WTC11 (cell line): ENCODE data around the gene MAP3K12.

Experiments
- E2F1 ChIP-seq: sonication (generic); formaldehyde crosslinking; IDR thresholded peaks from 2 replicates; pipeline ENCODE4 v1.8.0; 2022; ENCODE audit warnings: mild to moderate bottlenecking, missing genetic modification reagents
- ESRRA ChIP-seq: sonication (generic); formaldehyde crosslinking; IDR thresholded peaks from 2 replicates; pipeline ENCODE4 v1.8.1; 2022; ENCODE audit warnings: mild to moderate bottlenecking, missing genetic modification reagents, borderline replicate concordance
- FOXP1 ChIP-seq: sonication (generic); formaldehyde crosslinking; IDR thresholded peaks from 2 replicates; pipeline ENCODE4 v1.8.0; 2022; ENCODE audit warnings: missing genetic modification reagents, mild to moderate bottlenecking, moderate library complexity, borderline replicate concordance
- MAX ChIP-seq: sonication (generic); formaldehyde crosslinking; IDR thresholded peaks from 2 replicates; pipeline ENCODE4 v1.8.0; 2022; ENCODE audit warnings: mild to moderate bottlenecking, missing genetic modification reagents
- TF ChIP-seq, protein P1 (sequence below): sonication (generic); formaldehyde crosslinking; IDR thresholded peaks from 2 replicates; pipeline ENCODE4 v1.8.1; 2023; ENCODE audit warnings: mild to moderate bottlenecking, missing genetic modification reagents, moderate library complexity
- TF ChIP-seq, protein P2 (sequence below): fragments of 200-600 bp; IDR thresholded peaks from 2 replicates; pipeline ENCODE4 v1.8.0; 2022; ENCODE audit warnings: antibody characterized with exemption
- TF ChIP-seq, protein P3 (sequence below): sonication (generic); formaldehyde crosslinking; conservative IDR thresholded peaks from 2 replicates; pipeline ENCODE4 v1.8.1; 2022; ENCODE audit warnings: mild to moderate bottlenecking, missing genetic modification reagents
- TF ChIP-seq, protein P4 (sequence below): sonication (generic); formaldehyde crosslinking; IDR thresholded peaks from 2 replicates; pipeline ENCODE4 v1.8.0; 2022; ENCODE audit warnings: mild to moderate bottlenecking, missing genetic modification reagents

- TF ChIP-seq FOXP1 (CRISPR knock-in tag): no peak
- no peak for TF ChIP-seq MAX (CRISPR knock-in tag)
- TF ChIP-seq, protein P1, sequence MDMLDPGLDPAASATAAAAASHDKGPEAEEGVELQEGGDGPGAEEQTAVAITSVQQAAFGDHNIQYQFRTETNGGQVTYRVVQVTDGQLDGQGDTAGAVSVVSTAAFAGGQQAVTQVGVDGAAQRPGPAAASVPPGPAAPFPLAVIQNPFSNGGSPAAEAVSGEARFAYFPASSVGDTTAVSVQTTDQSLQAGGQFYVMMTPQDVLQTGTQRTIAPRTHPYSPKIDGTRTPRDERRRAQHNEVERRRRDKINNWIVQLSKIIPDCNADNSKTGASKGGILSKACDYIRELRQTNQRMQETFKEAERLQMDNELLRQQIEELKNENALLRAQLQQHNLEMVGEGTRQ (CRISPR knock-in tag): no peak
- no peak for TF ChIP-seq E2F1 (CRISPR knock-in tag)
- TF ChIP-seq, protein P2, sequence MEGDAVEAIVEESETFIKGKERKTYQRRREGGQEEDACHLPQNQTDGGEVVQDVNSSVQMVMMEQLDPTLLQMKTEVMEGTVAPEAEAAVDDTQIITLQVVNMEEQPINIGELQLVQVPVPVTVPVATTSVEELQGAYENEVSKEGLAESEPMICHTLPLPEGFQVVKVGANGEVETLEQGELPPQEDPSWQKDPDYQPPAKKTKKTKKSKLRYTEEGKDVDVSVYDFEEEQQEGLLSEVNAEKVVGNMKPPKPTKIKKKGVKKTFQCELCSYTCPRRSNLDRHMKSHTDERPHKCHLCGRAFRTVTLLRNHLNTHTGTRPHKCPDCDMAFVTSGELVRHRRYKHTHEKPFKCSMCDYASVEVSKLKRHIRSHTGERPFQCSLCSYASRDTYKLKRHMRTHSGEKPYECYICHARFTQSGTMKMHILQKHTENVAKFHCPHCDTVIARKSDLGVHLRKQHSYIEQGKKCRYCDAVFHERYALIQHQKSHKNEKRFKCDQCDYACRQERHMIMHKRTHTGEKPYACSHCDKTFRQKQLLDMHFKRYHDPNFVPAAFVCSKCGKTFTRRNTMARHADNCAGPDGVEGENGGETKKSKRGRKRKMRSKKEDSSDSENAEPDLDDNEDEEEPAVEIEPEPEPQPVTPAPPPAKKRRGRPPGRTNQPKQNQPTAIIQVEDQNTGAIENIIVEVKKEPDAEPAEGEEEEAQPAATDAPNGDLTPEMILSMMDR: peak; percentile 27; the same call in 1 of the 2 replicates
- TF ChIP-seq, protein P3, sequence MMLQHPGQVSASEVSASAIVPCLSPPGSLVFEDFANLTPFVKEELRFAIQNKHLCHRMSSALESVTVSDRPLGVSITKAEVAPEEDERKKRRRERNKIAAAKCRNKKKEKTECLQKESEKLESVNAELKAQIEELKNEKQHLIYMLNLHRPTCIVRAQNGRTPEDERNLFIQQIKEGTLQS (CRISPR knock-in tag): no peak
- TF ChIP-seq, protein P4, sequence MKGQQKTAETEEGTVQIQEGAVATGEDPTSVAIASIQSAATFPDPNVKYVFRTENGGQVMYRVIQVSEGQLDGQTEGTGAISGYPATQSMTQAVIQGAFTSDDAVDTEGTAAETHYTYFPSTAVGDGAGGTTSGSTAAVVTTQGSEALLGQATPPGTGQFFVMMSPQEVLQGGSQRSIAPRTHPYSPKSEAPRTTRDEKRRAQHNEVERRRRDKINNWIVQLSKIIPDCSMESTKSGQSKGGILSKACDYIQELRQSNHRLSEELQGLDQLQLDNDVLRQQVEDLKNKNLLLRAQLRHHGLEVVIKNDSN (CRISPR knock-in tag): no peak
- no peak for TF ChIP-seq ESRRA
Measured at GRCh38 chr12:53476769-53477209, 22.5 kb downstream of the MAP3K12 start.
